Measurements from ENCODE around the gene RBM44.
"Not testable (repeated sequence)": the region's sequence is repeated elsewhere in the genome, so short reads cannot be mapped to it uniquely, and the experiment has no call there.

RBM44 gene

DNA sequence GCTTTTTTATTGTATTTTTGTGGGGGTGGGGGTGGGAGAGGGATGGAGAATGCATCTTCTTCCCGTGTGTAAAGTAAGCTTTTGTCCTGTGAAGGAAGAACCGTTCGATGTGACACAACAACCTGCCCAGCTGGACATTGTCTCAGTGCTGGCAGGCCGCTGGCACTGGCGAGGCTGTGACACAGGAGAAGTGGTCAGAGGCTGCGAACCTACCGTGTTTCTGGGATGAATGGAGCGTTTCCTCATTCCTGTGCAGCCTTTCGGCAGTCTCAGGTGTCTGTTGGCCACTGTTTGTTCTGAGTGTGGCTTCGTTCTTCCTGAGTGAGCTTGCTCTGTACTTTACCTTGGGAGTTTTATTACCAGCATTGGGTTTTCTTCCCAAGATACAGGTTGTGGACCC, 68.9 kb downstream of the RBM44 start:
- no peak for TF ChIP-seq CTCF (IDR thresholded peaks at IDR 0.05)
- no peak for DNase-seq
- Mint-ChIP-seq H3K4me1 (peaks cover 62% of the 10 kb centered on the region), H3K27me3 (ENCODE audit: low read depth, poor library complexity) (peaks cover 11% of the 10 kb centered on the region), H3K9me3 (no peaks in the 10 kb centered on the region), H3K4me3 (no peak overlapping the region), H3K27ac (no peak overlapping the region), H3K36me3 (ENCODE audit: low read depth) (no peaks in the 10 kb centered on the region)

DNA sequence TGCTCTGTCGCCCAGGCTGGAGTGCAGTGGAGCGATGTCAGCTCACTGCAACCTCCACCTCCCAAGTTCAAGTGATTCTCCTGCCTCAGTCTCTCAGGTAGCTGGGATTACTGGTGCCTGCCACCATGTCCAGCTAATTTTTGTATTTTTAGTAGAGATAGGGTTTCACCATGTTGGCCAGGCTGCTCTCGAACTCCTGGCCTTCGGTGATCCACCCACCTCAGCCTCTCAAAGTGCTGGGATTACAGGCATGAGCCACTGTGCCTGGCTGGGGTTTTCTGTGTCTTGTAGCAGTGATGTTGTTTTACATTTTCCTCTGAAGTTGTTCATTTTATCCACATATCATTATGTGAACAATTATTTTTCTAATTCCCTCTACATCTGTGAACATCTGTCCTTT, 69.5 kb downstream of the RBM44 start:
- H3K4me1 Mint-ChIP-seq, result peaks cover 62% of the 10 kb centered on the region
- not testable (repeated sequence) for H3K27me3 Mint-ChIP-seq (ENCODE audit: low read depth, poor library complexity); H3K36me3 Mint-ChIP-seq (ENCODE audit: low read depth); H3K9me3 Mint-ChIP-seq; H3K27ac Mint-ChIP-seq; DNase-seq; H3K4me3 Mint-ChIP-seq

GRCh38 chr2:237868631-237869342, 70.2 kb downstream of the RBM44 start:
- Mint-ChIP-seq H3K36me3 (ENCODE audit: low read depth) (no peaks in the 10 kb centered on the region), H3K27ac (no peak overlapping the region), H3K4me1 (peaks cover 62% of the 10 kb centered on the region), H3K9me3 (no peaks in the 10 kb centered on the region), H3K27me3 (ENCODE audit: low read depth, poor library complexity) (peaks cover 10% of the 10 kb centered on the region), H3K4me3 (no peak overlapping the region)
- DNase-seq, result no peak
- TF ChIP-seq CTCF (IDR thresholded peaks at IDR 0.05), result no peak

- no peak overlapping the region for H3K27ac Mint-ChIP-seq
- DNase-seq, result no peak
- peaks cover 14% of the 10 kb centered on the region for H3K27me3 Mint-ChIP-seq (ENCODE audit: low read depth, poor library complexity)
- H3K4me3 Mint-ChIP-seq, result no peak overlapping the region
- peaks cover 57% of the 10 kb centered on the region for H3K4me1 Mint-ChIP-seq
- TF ChIP-seq CTCF (IDR thresholded peaks at IDR 0.05), result no peak
- no peaks in the 10 kb centered on the region for H3K9me3 Mint-ChIP-seq
- no peaks in the 10 kb centered on the region for H3K36me3 Mint-ChIP-seq (ENCODE audit: low read depth)
These were observed 70.9 kb downstream of the RBM44 start for GRCh38 chr2:237869343-237870102.

- Mint-ChIP-seq H3K27ac (no peak overlapping the region), H3K9me3 (no peaks in the 10 kb centered on the region), H3K4me1 (peaks cover 52% of the 10 kb centered on the region), H3K4me3 (no peak overlapping the region), H3K27me3 (ENCODE audit: low read depth, poor library complexity) (peaks cover 16% of the 10 kb centered on the region), H3K36me3 (ENCODE audit: low read depth) (no peaks in the 10 kb centered on the region)
- no peak for TF ChIP-seq CTCF (IDR thresholded peaks at IDR 0.05)
- no peak for DNase-seq
These were observed 71.5 kb downstream of the RBM44 start for GRCh38 chr2:237870126-237870525.

DNA sequence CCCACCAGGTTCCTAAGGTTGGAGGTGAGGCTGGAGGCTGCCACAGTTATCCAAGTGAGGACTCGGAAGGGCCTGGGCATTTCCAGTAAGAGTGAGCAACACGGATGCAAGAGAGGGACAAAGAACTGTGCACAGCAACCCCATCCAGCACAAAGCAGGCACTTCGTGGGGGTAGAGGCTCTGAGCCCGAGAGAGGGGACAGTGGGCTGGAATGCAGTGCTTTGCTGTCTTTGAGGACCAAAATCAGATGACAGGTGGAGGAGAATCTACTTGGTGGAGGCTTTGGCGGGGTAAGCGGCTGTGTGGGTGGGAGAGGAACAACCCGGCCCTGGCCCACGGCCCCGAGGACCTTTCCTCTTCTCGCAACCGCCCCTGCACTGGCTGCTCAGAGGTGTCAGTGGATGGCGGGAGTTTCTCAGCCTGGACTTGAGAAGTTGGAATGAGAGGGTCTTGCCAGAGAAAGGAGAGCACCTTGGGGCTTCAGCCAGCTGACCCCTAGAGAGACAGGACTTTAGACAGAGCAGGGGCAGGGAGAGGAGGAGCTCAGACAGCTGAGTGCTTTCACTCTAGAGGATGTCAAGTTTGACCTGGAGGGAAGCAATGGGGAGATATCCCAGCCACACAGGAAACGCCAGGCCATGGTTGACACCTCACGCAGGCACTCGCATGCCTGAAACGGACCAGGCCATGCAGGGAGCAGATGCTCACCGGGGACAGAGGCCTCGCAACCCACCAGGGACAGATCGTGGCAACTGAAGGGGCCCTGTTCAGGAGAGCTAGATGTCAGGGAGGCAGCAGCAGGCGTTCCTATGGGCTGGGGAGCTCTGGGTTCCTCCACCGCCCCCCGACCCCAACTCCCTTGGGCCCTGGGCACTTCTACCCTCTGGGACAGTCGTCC, 72.4 kb downstream of the RBM44 start:
- no peaks in the 10 kb centered on the region for H3K9me3 Mint-ChIP-seq
- H3K27me3 Mint-ChIP-seq (ENCODE audit: low read depth, poor library complexity), result peaks cover 17% of the 10 kb centered on the region
- H3K36me3 Mint-ChIP-seq (ENCODE audit: low read depth), result no peaks in the 10 kb centered on the region
- DNase-seq, result no peak
- H3K4me3 Mint-ChIP-seq, result no peak overlapping the region
- TF ChIP-seq CTCF (IDR thresholded peaks at IDR 0.05), result no peak
- peaks cover 45% of the 10 kb centered on the region for H3K4me1 Mint-ChIP-seq
- H3K27ac Mint-ChIP-seq, result no peak overlapping the region

All from nephron progenitor cell (in vitro differentiated cells).